GM19099 (cell line): ENCODE measurements around the gene CDH23.

Experiments
- POLR2A ChIP-seq: IDR thresholded peaks from 3 replicates; pipeline ENCODE4 v1.6.1; 2011; ENCODE audit warnings: low read depth; ENCODE audit not compliant: insufficient read length; ENCODE audit errors: extremely low read depth

The CDH23 gene

GRCh38 chr10:71755179-71755879 is 358.6 kb downstream of the CDH23 start:
- no peak for TF ChIP-seq POLR2A

DNA sequence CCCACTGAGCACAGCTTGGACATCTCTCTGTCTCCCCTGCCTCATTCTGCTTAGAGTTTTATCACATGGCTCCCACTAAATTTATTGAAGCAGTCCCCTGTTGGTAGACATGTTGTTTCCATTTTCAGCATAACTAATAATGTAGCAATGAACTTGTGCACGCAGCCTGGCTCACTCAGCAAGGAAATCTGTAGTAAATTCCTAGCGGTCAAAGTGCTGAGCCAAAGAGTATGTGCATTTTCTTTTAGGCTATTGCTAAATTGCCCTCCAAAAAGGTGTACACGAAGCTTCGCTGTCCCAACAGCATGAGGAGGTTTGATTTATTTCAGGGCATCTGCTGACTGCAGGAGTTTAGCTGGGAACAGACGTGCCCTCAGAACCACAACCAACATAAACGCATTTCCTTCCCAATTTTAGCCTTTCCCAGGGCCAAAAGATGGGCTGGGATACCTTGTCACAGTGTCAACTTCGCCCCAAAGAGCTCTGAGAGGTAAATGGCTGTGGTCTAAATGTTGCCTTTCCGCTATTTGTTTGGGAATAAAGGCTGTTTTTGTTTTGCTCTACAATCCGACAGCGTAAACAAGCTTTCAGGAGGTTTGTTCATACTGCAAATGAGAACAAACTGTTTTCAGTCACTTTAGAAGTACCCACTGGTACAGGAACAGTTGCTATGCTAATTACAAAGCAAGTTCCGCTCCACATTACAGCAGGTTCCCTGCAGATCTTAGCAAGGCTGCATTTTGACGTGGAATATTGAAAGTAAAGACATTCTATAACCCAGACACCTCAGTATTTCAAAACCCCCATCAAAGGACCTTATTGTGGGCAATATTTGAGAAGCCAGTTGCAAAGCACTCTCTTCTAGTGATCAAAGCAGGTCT is 359.8 kb downstream of the CDH23 start:
- TF ChIP-seq POLR2A = no peak

- TF ChIP-seq POLR2A = no peak
These were observed 360.7 kb downstream of the CDH23 start for GRCh38 chr10:71757399-71757922.

- no peak for TF ChIP-seq POLR2A
These were observed 364.4 kb downstream of the CDH23 start for GRCh38 chr10:71761105-71761511.

DNA sequence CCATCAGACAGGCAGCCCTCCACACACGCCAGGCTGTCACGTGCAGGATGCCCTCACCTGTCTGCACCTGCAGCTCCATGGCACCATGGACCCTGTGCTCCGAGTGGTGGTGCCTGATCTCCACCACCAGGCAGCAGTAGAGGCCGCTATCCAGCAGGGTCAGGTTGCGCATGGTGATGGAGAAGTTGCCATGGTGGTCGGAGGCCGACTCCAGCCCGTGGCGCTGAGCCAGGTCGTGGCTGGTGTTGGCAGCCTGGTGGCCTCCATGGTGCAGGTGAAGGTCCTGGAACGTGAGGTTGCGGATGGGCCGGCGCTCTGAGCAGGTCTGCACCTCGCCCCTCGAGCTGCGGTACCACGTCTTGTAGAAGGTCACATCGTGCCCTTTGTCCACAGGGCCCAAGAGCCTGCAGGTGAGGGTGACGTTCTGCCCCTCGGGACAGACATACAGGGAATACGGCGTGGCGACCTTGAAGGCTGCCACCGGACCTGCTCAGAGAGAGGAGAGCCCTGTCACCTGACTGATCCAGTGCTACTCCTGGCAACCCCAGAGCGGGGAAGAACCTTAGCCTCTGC is 364.9 kb downstream of the CDH23 start:
- TF ChIP-seq POLR2A = no peak

GRCh38 chr10:71762324-71762723 is 365.6 kb downstream of the CDH23 start:
- TF ChIP-seq POLR2A = no peak

- TF ChIP-seq POLR2A = no peak
These were observed 366.8 kb downstream of the CDH23 start for GRCh38 chr10:71763352-71764127.

GRCh38 chr10:71765176-71765904 is 368.6 kb downstream of the CDH23 start:
- no peak for TF ChIP-seq POLR2A

DNA sequence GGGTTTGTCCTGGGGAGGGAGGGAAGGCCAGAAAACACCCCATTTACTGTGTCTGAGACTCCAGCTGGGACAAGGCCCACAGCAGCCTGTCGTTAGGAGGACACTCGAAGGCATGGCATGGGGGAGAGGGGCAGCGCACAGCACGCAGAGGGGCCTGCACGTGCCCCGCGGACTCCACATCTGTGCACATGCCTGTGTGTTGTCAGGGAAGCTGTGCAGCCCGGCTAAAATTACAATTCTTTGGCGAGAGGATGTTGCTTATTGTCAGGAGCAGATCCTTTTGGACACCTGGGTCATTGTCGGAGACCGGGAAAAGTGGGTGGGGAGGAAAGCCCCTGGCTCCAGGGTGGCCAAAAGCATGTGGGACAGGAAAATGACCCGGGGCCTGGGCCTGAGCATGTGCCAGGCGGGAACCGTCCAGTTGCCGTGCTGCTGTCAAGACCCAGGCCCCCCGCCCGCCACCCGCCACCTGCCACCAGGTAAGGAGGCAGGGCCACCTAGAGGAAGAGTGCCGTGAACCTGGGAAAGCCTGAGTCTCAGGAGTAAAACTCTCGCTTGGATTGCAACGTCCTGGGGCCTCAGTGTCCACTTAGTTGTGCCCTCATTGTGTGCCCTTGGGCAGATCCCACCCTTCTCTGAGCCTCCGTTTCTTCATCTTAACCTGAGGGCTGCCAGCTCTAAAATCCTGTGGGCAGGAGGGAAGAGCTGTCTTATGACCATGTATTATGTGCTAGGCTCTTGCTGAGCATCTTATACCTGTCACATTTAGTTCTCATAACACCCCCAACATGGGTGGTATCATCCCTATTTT is 369.4 kb downstream of the CDH23 start:
- no peak for TF ChIP-seq POLR2A

GRCh38 chr10:71766717-71767419 is 370.1 kb downstream of the CDH23 start:
- no peak for TF ChIP-seq POLR2A

- TF ChIP-seq POLR2A = no peak
These were observed 370.8 kb downstream of the CDH23 start for GRCh38 chr10:71767420-71768035.

- peak; percentile 14 for TF ChIP-seq POLR2A
These were observed 372.6 kb downstream of the CDH23 start for GRCh38 chr10:71769279-71769823.

DNA sequence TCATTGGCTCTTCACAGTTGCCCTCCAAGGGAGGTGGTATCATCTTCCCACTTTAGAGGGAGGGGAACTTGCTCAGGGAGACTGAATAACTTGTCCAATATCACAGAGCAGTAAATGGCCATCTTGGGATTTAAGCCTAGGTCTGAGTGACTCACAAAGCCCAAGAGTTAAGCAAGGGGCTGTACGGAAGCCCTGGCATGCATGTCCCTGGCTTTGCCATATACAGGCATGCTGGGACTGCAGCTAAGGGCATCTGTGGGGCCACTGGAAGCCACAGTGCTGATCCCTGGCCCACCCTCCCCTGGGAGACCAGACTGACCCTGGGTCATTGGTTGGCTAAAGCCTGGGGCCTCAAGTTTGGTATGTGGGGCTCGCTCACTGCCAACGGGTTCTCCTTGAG is 373.5 kb downstream of the CDH23 start:
- TF ChIP-seq POLR2A = no peak

- no peak for TF ChIP-seq POLR2A
These were observed 374.1 kb downstream of the CDH23 start for GRCh38 chr10:71770789-71771188.
